HG02852 (cell line): ENCODE results near the gene RPA3.

Source experiments
- ATAC-seq: cut with Tn5 transposase; IDR thresholded peaks from one replicate; pipeline ENCODE4 v1.9.1; 2021; ENCODE audit warnings: mild to moderate bottlenecking, moderate library complexity; ENCODE audit not compliant: unreplicated experiment

The RPA3 gene

DNA sequence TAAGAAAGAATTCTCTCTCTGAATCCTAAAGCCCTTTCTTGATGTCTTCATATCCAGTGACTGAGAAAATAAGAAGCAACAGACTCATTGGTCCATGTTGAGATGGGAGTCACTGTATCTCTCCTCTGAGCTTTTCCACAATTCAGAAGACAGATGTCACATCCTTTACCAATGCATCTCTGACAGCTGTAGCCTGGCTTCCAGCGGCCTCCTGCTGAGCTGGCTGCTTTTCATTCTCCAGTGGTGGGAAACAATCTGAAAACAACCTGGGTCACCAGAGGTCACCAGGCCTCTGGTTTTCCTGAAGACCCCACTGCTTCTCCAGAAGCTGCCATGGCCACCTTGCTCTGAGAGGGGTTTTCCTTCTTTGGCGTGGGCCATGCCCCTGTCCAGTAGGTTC, 18.3 kb upstream of the RPA3 start:
- no peak for ATAC-seq

DNA sequence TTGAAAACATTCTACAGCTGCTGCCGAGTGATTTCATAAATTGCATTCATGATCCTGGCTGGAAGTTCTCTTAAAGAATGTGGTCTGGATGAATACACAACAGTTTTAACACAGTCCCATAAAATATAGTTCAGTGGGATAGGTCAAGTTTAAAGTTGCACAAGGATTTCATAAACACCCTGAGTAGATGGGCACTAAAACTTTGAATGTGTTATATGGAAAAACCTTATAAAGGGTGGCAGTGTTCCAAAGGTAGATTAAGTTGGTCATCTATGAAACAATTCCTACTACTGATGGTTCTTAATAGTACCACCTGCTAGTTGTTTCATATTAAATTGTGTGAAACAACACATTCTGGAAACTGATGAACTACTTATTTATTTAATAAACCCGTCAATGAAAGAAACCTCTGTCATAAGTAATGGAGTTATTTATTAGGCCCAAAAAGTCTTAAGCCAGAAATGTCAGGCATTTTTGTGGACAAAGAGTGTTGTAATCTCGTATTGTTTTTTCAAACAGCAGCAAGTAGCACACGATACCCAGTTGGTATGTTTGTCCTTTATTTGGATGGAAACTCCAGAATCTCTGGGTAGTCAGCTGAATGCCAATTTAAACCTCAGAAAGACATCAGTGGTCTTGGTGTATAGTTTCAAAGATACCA, 14.3 kb upstream of the RPA3 start:
- ATAC-seq: no peak

DNA sequence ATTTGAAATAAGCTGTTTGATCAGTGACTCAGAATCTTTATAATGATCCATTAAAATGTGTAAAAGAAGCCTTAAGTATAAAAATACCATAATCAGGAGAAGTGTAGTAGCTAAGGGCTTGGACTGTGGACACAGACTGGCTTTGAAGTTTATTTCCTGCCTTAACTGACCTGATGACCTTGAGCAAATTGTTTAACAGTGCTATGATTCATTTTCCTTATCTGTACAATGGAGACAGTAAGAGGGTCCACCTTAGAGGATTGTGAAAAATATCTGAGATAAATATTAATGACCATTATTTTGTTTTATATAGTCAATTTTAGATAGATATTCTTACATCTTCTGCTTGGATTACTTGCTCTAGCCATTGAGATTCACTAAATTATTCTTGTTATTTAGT, 13.3 kb upstream of the RPA3 start:
- no peak for ATAC-seq

DNA sequence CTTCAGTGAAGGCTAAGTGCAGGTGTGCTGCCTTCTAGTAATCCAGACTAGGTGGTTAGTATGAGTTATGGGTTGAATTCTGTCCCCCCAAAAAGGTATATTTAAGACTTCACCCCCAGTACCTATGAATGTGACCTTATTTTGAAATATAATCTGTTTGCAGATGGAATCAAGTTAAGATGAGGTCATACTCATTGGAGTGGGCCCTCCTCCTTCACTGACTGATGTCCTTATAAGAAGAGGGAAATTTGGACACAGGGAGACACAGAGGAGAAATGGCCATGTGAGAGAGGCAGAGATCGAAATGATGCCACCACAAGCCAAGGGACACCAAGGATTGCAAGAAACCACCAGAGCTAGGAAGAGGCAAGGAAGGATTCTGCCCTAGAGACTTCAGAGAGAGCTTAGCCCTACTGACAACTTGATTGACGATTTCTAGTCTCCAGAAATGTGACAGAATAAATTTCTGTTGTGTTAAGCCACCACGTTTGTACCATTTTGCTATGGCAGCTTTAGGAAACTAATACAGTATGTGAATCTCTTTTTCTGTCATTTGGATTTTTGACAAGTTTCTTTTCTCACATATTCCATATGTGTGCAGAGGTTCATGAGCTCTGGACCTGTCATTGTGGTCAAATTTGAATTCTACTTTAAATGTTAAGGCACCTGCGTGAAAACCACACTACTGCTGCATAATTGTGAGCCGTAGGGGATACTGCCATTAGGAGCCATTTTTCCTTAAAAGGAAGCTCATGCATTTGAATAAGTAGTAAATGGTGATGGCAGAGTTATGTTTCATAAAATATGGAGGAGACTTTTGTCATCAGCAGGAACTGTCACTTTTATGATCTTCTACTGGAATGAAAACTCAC, 2.6 kb upstream of the RPA3 start:
- ATAC-seq: no peak

DNA sequence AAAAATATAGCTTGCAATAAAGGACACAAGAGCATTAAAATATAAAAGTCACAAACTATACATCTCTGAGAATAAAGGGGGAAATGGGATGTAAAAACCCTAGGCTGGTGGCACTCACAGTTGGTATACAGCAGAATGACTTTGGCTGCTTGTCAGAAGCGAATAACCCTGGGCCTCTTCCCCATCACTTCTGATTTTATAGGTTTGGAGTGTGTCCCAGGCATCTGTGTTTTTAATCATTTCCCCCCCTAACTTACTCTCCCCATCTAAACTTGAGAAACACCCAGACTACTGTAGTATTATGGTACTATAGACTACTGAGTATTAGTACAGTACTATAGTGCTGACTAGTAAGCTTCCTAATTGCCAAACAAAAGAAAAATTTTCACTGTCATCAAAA, 1.8 kb upstream of the RPA3 start:
- ATAC-seq: no peak

DNA sequence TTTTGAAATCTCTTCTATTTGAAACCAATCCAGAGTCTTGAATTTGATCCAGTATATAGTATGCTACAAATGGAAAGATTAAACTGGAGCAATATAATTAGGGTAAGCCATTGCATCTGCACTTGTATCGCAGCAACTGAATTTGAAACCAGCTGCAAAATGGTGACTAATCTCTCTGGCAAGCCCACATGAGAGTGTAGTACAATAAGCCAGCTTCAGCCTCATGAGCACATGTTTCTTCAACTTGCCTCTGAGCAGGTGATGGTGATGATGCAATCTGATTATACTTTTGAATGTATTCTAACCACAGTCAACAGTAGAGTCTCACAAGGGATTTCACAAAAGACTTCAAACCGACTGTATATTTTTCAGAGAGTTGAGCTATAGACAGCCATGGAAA, 829 bp upstream of the RPA3 start:
- peak; percentile 94 for ATAC-seq

DNA sequence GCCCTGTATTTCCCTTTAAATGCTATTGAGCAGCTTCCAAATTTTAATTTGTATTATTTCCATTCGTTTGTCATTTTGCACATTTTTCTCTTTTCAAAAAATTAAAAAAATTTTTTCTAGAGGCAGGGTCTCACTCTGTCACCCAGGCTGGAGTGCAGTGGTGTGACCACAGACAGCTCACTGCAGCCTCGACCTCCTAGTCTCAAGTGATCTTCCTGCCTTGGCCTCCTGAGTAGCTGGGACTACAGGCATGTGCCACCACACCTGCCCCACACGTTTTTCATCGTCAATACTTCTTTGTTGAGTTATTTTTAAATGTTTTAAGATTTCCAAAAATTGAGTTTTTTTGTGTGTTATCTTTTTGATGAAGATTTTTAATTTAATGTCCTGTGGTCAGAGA, 4.7 kb downstream of the RPA3 start:
- no peak for ATAC-seq

DNA sequence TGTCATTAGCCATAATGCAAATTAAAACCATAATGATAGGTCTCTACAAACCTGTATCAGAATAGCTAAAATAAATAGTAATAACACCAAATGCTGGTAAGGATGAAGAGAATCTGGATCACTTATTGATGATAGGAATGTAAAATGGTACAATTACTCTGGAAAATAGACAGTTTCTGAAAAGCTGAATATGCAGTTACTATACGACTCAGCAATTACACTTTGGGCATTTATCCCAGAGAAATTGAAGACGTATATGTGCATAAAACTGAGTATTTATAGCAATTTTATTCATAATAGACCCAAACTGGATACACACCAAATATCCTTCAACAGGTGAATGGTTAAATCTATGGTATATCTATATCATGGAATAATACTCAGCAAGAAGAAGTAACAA, 7.9 kb downstream of the RPA3 start:
- ATAC-seq: no peak

DNA sequence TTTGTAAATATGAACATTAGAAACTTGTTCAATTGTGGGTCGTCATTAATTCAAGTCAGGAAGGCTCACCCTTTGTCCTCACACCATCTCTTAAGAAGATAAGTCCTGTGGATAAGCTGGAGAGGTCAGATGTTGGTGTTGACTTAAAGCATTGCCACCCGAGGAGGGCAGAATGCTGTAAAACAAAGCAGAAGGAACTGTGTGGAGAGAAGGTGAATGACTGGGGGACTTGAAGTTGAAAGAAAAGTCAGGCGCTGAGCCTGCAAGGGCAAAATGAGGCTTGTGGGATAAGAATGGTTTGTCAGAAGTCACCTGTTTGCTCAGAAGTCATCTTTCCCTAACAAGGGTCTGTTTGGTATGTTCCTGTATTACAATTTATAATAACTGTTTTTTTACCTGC, 9.1 kb downstream of the RPA3 start:
- ATAC-seq: no peak

DNA sequence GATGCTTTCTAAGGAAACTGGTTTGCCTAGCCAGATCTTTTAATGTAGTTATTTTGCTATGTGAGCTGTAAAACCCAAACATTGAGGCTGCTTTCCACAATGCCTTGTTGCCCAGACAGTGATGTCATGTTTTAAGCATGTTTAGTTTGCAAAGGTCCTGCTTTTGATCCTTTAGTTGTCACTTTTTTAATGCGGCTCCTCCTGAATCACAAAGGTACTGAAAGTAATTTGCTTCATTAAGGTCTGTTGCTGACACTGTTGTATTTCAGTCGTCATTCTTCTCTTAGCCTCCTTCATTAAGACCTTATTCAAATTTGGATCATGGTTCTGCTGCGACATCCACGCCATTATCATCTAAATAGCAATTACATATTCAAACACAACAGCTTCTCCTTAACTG, 10.6 kb downstream of the RPA3 start:
- no peak for ATAC-seq

DNA sequence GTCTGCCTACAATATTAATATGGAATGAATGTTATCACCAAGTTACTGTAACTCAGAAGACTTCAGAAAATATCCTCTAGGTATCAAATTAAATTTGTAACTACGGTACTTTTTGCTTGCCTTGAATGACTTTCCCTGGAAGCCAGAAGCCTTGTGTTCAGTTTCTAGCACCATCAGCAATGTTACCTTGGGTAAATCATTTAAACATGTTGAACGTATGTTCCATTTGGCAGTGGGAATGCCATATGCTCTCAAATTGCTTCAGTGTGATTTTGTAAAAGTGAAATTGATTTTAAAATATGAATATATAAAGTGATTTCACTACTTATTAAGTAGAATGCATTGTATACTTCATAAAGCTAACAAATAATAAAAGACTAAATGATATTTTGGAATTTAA, 11.2 kb downstream of the RPA3 start:
- no peak for ATAC-seq

DNA sequence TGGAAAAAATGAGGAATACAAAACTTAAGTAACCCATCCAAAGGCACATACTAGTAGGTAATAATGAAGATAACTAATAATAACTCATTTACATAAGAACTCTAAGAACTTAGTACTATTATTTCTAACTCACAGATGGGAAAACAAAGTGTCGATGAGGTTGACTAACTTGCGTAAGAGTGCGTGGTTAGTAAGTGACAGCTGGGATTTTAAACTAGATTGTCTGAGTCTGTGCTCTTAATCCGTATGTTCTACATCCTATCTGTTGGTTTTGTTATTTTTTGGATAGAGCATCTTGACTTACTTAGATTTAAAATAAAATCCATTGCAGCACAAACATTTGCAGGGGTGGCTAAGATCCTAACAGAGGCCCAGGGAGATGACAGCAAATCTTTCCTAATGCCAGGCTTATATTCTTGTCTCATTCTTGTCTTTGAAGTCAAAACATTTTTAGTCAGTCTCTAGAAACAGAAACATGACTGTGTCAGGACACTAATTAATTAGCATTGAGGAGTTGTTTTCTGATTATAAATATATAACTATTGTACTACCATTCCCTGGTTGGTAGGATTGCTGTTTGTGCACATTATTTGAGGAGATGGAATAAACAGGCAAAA, 11.7 kb downstream of the RPA3 start:
- peak; percentile 25 for ATAC-seq

DNA sequence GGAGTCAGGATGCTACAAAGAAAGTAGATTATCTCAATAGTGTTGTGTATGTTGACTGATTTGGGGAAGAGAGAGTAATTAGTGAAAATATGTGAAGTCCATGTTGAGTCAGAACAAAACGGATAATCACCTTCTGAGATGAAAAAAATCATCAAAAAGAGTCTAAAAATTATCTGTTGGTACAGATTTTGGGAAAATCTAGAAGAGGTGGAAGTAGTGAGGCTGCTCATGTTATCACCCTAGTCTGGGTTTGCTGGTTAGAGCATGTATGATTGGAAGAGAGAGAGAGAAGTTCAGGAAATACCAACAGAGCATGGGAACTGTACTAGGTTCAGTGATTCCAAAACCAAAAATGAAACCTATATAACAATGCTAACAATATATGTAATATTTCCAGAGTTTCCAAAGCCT, 12.3 kb downstream of the RPA3 start:
- ATAC-seq: peak; percentile 65

DNA sequence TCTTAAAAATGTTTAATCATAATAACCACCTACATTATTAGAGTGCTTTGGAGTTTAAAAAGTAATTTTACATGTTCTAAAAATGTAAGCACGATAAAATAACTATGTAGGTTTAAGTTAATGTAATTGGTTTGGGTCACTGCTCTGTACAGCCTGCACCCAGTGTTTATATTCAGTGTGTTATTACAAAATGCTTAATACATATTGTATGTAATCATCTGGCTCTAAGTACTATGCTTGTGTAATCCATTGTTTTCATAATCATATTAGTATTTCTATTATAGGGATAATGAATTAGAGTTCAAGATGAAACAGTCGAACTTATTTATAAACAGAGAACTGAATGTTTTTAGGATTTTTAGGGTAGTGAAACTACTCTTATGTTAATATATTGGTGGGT, 13.1 kb downstream of the RPA3 start:
- no peak for ATAC-seq

DNA sequence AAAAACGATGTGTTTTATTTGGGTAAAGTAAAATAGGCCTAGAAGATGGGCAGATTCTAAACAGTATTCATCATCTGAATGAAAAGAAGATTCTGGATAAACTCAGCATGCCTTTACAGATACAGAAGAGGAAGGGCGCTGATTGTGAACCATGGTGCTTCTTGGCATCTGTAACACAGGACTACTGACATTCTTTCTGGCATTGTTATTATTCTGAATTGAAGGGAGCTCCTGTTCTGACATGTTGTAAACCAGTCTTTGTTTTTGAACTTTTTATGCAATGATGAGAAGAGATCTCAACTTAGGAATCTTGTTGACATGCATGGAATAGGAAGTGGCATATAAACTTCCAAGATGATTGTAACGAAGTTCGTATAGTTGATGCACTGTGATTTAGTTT, 13.5 kb downstream of the RPA3 start:
- no peak for ATAC-seq

DNA sequence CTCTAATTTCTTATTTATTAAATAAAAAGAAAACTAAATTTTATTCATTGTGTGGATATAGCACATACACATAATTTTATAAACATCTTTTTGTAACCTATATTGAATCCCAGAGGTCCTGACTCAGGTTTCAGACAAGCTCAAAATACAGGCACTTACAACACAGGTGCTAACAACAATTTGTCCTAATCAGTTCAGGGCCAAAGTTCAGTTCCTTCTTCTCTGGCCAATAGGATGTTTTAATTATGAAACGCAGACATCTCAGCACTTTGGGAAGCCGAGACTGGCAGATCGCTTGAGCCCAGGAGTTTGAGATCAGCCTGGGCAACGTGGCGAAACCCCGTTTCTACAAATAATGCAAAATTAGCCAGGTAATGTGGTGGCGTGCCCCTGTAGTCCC, 15.0 kb downstream of the RPA3 start:
- ATAC-seq: no peak

DNA sequence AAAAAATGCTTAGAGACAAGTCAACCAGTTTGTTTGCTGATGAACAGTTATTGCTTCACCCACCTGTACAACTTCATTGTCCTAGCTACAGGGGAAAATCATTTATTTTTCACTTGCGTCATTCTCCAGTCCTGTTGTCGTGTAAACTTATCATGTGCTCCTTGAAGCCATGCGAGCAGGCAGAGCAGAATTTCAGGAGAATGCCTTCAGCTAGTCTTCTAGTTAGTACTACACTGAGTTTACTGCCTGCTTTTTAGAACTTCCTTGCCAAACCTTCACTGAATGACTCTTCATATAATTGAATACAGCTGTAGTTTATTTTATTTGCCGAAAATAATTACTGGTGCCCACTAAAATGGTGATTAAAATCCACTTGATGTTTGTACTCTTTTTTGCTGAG, 15.6 kb downstream of the RPA3 start:
- no peak for ATAC-seq

DNA sequence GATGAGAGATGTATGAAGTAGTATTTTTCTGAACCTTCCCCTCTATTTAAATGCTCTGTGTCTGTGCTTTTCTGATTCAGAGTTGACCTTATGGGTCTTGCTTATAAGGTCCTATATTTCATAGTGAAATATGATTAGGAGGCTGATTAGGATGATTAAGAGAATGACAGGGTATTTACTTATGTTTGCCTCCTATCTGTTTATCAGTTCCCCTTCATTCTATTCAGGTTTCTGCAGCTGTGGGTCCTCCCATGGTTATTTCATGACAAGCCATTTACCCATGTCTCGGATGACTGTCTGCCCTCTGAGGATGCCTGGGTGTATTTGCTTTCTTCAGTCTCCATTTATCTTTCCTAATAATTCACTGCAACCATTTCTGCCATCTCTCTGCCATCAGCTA, 16.9 kb downstream of the RPA3 start:
- no peak for ATAC-seq

DNA sequence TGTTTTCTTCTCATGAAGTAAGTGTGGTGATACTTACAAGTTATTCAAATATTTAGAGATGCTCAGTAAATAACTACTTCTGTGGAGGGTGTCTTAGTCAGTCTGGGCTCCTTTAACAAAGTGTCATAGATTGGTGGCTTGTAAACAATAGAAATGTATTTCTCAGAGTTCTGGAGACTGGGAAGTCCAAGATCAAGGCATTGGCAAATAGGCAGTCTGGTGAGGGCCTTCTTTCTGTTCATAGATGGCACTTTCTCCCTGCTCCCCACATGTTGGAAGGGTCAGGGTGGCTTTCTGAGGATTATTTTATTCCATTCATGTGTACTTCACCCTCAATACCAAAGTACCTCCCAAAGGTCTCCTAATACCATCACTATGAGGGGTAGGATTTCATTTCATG, 18.4 kb downstream of the RPA3 start:
- ATAC-seq: no peak

DNA sequence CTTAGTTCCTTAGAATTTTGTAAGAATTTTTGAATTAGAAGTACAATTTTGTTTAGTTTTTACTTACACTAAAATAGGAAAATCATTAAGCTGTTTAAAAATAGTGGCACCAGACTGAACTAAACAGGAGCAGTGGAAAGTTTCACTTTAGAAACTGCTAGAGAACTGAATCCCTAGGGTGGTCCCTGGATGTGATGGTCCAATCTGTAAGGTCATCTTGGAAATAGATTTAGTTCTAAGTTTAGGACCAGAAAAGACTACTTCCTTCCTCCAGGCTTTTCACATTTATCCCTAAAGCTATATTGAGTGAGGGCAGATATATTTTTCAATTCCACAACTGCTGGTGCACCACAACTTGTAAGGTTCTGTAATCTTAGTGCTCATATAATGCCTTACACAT, 19.0 kb downstream of the RPA3 start:
- no peak for ATAC-seq

DNA sequence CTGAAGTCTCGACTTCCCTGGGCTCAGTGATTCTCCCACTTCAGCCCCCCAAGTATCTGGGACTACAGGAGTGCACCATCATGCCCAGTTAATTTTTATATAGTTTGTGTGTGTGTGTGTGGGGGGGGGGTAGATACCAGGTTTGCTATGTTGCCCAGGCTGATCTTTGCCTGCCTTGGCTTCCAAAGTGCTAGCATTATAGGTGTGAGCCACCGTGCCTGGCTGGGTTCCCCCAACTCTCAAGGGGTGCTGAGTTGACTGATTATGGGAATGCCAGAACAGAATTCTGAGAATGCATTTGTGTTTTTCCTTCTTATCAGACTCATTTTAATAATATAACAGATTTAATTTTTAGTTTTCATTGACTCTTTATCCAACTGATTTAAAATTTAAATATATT, 19.5 kb downstream of the RPA3 start:
- no peak for ATAC-seq

DNA sequence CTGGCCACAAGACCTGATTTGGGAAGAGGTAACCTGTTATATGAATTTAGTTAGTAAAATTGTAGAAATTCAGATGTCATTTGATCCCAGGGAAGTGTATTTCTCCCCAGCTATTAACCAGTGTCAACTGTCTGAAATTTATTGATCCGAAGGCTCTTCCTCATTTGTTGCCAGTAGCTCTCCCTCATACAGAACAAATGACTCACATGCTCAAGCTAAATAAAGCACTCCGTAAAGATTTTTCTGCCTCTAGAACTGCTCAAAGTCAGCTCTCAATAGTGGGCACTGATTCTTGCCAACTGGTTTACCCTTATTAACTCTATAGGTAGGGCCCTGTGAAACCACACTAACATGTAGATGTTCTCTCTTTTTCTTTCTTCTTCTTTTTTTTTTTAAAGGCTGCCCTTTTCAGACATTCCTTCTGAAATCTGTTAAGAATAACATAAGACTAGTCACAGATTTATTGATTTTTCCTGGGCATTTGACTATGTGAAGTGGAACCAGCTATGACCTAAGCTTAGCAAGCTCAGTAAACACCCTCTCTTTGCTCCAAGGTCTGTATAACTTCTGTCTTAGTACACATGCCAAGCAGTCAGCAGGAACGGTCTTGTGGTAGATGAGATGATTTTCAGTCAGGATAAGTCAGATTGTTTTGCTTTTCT, 21.8 kb downstream of the RPA3 start:
- no peak for ATAC-seq
